HG03108 (cell line): Measurements from ENCODE around the gene C19orf25.

Experiments
- ATAC-seq: cut with Tn5 transposase; IDR thresholded peaks from one replicate; pipeline ENCODE4 v1.9.1; 2021; ENCODE audit warnings: moderate library complexity; ENCODE audit not compliant: unreplicated experiment

The C19orf25 gene

DNA sequence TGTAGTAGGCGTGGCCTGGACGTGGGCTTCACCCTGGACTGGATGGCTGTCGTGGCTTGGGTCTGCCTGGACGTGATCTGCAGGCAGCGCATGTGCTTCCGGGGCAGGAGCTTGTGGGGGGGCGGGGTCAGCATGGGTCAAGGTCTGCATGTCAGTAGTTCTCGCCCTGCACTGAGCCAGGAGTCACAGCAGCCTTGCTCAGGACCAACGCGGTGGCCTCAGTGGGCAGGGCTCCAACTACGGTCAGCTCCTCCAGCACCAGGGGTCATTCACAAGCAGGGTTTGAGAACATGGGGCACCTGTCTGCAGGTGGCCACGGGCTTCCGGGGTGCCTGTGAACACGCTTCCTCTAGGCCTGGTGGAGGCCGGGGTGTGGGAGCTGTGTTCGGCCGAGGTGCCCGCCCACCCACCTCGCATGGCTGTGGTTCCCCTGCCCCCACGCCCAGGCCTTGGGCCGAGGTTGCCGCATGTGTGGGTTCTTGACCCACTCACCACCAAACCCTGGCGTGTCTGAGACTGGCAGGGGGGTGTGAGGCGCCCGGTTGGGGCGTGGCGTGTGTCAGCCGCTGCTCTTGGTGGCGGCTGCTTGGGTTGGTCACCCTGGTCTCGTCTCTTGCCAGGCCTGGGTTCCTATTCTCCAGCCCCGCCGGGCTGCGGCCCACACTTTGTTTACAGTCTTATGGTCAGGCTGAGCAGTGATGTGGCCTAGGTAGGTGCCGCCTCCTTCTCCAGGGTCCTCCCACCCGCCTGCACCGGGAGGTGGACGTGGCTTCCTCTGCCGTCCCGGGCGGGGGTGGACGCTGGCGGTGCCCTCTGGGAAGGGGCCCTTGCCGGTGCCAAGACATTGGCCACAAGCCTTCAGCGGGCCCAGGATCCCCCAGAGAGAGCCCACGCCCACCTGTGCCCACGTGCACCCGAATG is 45.6 kb downstream of the C19orf25 start:
- ATAC-seq = no peak

GRCh38 chr19:1432507-1432887 is 46.5 kb downstream of the C19orf25 start:
- ATAC-seq = no peak

DNA sequence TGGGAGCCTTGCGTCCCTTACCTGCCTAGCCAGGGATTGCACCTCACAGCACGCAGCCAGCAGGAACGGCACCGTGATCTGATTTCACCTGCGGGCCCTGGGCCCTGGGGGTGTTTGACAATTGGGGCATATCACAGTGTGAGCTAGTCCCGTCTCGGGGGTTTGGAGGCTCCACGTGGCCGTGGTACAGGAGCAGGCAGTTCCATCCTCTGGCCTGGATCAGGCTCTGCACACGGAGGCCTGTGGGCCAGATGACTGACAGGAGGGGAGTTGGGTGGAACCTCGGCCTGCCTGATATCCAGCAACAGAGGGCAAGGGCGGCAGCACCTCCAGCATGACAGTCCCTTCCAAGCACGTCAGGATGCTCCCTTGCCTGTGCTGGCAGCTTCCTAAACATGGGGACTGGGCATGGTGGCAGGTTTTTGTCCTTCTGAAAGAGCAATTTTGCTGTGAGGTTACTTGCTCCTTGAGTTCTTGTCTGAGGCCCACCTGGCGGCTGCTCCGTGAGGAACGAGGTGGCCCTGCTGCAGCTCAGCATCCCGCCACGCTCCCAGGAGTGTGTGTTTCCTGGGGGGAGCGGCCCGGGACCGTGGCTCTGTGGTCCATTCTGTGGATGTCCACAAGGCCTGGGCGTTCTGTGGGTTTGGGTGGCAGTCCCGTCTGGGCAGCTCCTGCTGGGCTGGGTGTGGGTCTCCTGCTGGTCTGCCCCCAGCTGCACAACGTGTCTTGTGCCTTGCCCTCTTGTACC is 47.1 kb downstream of the C19orf25 start:
- ATAC-seq = no peak

- no peak for ATAC-seq
These were observed 48.8 kb downstream of the C19orf25 start for GRCh38 chr19:1430246-1430645.

GRCh38 chr19:1429750-1430149 is 49.3 kb downstream of the C19orf25 start:
- no peak for ATAC-seq

- no peak for ATAC-seq
These were observed 50.1 kb downstream of the C19orf25 start for GRCh38 chr19:1428738-1429391.

DNA sequence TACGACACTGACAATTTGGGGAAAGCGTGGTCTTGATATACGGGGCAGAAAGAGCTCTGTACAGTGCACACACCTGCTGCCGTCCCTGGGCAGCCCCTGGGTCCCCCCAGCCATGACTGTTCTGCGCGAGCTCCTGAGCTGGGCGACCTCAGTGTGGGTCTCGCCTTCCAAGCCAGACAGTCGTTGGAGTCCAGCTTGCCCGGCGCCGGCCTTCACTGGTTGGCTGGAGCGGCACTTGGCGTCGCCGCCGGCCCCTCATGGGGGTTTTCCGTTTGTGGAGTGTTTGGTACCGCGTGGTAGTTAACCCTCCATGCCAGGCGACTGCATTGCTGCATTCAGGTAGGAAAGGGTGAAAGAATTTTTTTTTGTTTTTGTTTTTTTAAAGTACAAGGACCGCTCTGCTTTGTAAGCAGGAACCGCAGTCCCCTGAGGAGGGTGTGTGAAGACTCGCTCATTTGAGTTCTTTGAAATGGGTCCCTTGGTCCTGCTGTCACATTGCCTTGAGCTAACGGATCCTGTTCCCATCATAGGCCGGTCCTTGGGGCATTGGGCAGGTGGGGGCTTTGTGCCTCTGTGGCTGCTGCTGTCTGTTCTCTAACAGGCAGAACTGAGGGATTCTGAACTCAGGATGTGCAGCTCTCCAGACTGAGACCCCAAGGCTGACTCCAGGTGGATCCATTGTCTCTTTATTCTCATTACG is 51.6 kb downstream of the C19orf25 start:
- no peak for ATAC-seq

DNA sequence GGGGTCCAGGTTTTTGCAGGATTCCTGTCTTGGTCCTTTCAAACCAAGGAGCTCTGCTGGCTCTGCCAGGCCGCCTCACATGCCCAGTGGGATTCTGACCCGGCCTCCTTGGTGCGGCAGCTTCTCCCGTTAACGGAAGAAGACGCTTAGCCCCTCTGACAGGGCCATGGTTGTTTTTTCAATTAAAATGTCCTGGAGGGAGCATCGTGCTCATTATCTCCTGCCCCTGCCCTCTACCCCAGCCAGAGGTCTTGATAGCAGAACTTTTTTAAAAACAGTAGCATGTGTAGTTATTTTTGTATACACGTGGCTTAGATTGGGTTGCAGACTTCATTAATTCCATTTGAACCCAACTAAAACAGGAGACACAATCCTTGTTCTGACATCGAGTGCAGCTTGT is 52.3 kb downstream of the C19orf25 start:
- no peak for ATAC-seq

- no peak for ATAC-seq
These were observed 53.1 kb downstream of the C19orf25 start for GRCh38 chr19:1425902-1426301.

- ATAC-seq = no peak
These were observed 53.7 kb downstream of the C19orf25 start for GRCh38 chr19:1425102-1425837.

DNA sequence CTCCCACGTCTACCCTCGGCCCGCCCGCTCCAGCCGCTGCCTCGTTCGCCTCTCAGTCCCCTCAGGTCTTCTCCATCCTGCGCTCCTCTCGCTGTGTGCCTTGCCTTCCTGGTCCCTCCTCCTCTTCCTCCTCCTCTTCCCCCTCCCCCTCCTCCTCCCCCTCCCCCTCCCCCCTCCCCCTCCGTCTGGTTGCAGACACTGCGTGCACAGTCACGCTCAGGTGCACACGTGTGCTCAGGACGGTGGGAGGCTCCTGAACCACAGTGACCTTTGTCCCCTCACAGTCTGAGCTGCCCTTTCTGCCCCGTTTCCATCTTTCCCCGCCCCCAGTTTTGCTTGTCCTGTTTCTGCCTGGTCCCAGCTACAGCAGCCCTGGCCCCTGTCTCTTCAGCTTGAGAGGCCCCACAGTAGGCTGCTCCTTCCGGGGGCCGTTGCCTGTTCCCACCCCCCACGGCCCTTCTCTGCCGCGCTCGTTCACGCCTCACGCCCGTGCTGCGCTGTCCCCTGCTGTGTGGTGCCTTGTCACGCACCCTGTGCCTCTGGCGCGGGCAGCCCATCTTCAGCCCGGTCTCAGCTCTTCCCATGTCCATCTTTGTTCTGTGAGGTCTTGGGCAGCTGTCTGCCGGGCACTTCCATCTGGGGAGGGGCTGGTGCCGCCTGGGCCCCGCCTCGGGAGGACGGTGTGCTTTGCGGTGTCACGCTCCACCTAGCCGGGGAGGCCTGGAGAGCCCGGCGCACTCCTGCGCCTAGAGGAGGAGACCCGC is 54.6 kb downstream of the C19orf25 start:
- no peak for ATAC-seq

DNA sequence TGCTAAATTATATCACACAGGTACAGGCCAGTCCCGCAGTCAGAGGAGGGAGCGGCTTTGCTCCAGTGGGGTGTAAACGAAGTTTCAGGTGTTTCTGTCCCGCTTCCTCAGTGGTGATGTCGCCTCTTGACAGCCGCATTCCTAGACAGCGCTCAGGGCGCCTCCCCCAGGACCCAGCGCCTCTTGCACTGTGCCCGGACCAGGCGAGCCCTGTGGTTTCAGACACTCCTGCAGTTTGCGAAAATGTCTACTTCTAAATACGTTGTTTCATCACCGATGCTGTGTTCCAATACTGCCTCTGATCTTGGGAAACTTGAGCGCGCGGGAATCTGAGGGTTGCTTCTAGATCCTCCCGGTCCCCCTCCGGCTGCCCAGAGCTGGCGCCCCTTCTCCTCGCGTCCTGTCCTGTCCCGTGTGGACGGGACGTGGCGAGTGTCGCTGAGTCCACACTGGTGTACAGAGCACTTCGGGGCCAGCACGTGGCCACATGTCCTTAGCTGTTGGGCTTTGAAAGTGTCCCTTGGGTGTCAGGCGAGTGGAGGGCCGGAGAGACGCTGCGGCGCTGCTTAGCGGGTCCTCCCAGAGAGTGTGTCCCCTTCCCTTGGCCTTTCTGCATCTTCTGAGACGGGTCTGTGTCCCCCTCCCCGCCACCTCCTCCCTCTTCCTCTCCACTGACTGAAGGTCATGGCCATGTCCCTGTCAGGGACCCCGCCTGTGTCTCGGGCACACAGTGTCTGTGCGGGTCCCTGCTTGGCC is 55.4 kb downstream of the C19orf25 start:
- ATAC-seq = no peak
